Measurements from ENCODE around the gene TPH2.

TPH2 gene

DNA sequence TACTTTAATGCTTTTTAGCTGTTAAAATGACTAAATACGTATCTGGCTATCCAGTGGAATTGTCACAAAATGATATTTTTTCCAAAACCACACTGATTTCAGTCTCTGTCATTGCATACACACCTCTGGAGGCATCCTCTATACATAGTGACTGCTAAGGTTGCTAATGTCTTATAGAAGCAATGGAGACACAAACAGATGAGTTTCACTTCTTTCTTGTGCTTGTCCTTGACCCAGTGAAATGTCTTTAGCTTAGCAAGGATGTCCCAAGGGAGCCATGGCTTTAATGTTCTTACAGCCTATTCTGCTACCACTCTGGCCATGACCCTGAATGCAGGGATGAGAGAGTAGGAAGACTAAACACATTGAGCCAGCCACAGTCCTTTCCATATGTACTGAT, 90.3 kb downstream of the TPH2 start:
- Histone ChIP-seq H3F3A (ENCODE audit: low read depth) (no peaks in the 10 kb centered on the region), H3K79me2 (ENCODE audit: insufficient read depth, low read length) (no peaks in the 10 kb centered on the region), H3K36me3 (ENCODE audit: insufficient read depth, low read length) (no peaks in the 10 kb centered on the region), H3K9ac (ENCODE audit: low read depth, low read length, poor library complexity, severe bottlenecking) (no peak overlapping the region), H4K20me1 (ENCODE audit: insufficient read depth, low read length, poor library complexity, severe bottlenecking) (no peaks in the 10 kb centered on the region), H3K4me2 (ENCODE audit: low read depth, low read length, poor library complexity, severe bottlenecking) (no peak overlapping the region), H3K9me3 (ENCODE audit: insufficient read depth, low read depth, low read length) (no peaks in the 10 kb centered on the region), H3K9me2 (replicated peaks; ENCODE audit: low read depth, low read length) (no peaks in the 10 kb centered on the region), H3K4me3 (ENCODE audit: low read length, poor library complexity, severe bottlenecking) (no peak overlapping the region), H3K27me3 (ENCODE audit: insufficient read depth, low read length, poor library complexity, severe bottlenecking) (no peaks in the 10 kb centered on the region), H3K4me1 (ENCODE audit: insufficient read depth, low read length, poor library complexity, severe bottlenecking) (no peaks in the 10 kb centered on the region), H2AFZ (ENCODE audit: low read length) (no peak overlapping the region)
- TF ChIP-seq, protein P1, sequence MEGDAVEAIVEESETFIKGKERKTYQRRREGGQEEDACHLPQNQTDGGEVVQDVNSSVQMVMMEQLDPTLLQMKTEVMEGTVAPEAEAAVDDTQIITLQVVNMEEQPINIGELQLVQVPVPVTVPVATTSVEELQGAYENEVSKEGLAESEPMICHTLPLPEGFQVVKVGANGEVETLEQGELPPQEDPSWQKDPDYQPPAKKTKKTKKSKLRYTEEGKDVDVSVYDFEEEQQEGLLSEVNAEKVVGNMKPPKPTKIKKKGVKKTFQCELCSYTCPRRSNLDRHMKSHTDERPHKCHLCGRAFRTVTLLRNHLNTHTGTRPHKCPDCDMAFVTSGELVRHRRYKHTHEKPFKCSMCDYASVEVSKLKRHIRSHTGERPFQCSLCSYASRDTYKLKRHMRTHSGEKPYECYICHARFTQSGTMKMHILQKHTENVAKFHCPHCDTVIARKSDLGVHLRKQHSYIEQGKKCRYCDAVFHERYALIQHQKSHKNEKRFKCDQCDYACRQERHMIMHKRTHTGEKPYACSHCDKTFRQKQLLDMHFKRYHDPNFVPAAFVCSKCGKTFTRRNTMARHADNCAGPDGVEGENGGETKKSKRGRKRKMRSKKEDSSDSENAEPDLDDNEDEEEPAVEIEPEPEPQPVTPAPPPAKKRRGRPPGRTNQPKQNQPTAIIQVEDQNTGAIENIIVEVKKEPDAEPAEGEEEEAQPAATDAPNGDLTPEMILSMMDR (conservative IDR thresholded peaks at IDR 0.05; ENCODE audit: low read length): no peak
- TF ChIP-seq EZH2phosphoT487 (IDR thresholded peaks at IDR 0.05; ENCODE audit: borderline replicate concordance): no peak

DNA sequence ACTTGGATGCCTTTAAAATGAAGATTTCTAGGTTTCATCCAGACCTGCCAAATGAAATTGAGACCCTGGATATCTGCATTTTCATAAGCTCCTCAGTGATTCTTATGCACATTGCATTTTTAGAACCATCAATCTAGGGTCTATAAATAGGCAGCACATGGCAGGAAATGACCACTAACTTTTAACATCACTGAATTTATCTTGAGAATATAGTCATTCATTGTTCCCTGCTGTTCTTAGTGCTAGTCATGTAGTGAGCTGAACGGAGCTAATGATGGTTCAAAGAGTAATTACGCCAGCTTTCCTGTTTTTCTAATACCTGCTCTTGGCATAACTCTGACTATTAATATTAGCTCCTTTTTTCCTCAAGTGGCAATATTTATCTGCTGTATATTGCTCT, 91.6 kb downstream of the TPH2 start:
- H3K9me3 ChIP-seq (ENCODE audit: insufficient read depth, low read depth, low read length): no peaks in the 10 kb centered on the region
- H3K9ac ChIP-seq (ENCODE audit: low read depth, low read length, poor library complexity, severe bottlenecking): no peak overlapping the region

DNA sequence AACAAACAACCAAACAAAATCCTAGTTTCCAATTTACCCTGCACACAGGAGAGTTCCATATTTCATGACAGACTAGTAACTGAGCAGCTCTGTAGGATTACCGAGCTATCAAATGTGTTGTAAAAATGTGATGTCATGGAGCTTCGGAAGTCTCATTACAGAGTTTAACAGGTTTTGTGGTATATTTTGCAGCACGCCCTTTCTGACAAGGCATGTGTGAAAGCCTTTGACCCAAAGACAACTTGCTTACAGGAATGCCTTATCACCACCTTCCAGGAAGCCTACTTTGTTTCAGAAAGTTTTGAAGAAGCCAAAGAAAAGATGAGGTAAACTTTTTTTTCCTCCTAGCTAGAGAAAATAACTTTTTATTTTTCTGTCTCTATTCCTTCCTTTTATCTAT, 92.4 kb downstream of the TPH2 start:
- Histone ChIP-seq H3F3A (ENCODE audit: low read depth) (no peaks in the 10 kb centered on the region), H3K79me2 (ENCODE audit: insufficient read depth, low read length) (no peaks in the 10 kb centered on the region), H4K20me1 (ENCODE audit: insufficient read depth, low read length, poor library complexity, severe bottlenecking) (no peaks in the 10 kb centered on the region), H3K4me1 (ENCODE audit: insufficient read depth, low read length, poor library complexity, severe bottlenecking) (no peaks in the 10 kb centered on the region), H3K4me3 (ENCODE audit: low read length, poor library complexity, severe bottlenecking) (no peak overlapping the region), H2AFZ (ENCODE audit: low read length) (no peak overlapping the region), H3K27me3 (ENCODE audit: insufficient read depth, low read length, poor library complexity, severe bottlenecking) (no peaks in the 10 kb centered on the region), H3K9me2 (replicated peaks; ENCODE audit: low read depth, low read length) (no peaks in the 10 kb centered on the region), H3K9me3 (ENCODE audit: insufficient read depth, low read depth, low read length) (no peaks in the 10 kb centered on the region), H3K36me3 (ENCODE audit: insufficient read depth, low read length) (no peaks in the 10 kb centered on the region), H3K4me2 (ENCODE audit: low read depth, low read length, poor library complexity, severe bottlenecking) (no peak overlapping the region), H3K9ac (ENCODE audit: low read depth, low read length, poor library complexity, severe bottlenecking) (no peak overlapping the region)
- no peak for TF ChIP-seq EZH2phosphoT487 (IDR thresholded peaks at IDR 0.05; ENCODE audit: borderline replicate concordance)
- TF ChIP-seq, protein P1 (conservative IDR thresholded peaks at IDR 0.05; ENCODE audit: low read length): no peak

More for the DNA sequence above, 91.6 kb downstream of the TPH2 start:
- Histone ChIP-seq H3K9me2 (replicated peaks; ENCODE audit: low read depth, low read length) (no peaks in the 10 kb centered on the region), H3K36me3 (ENCODE audit: insufficient read depth, low read length) (no peaks in the 10 kb centered on the region), H2AFZ (ENCODE audit: low read length) (no peak overlapping the region), H3K4me3 (ENCODE audit: low read length, poor library complexity, severe bottlenecking) (no peak overlapping the region), H3F3A (ENCODE audit: low read depth) (no peaks in the 10 kb centered on the region), H3K27me3 (ENCODE audit: insufficient read depth, low read length, poor library complexity, severe bottlenecking) (no peaks in the 10 kb centered on the region), H4K20me1 (ENCODE audit: insufficient read depth, low read length, poor library complexity, severe bottlenecking) (no peaks in the 10 kb centered on the region), H3K79me2 (ENCODE audit: insufficient read depth, low read length) (no peaks in the 10 kb centered on the region), H3K4me1 (ENCODE audit: insufficient read depth, low read length, poor library complexity, severe bottlenecking) (no peaks in the 10 kb centered on the region), H3K4me2 (ENCODE audit: low read depth, low read length, poor library complexity, severe bottlenecking) (no peak overlapping the region)
- TF ChIP-seq, protein P1 (conservative IDR thresholded peaks at IDR 0.05; ENCODE audit: low read length): no peak
- TF ChIP-seq EZH2phosphoT487 (IDR thresholded peaks at IDR 0.05; ENCODE audit: borderline replicate concordance): no peak
